Activated T-helper 17 cell treated with anti-CD3 and anti-CD28 coated beads, Interleukin-2, amount 50 U/mL, for 72 hours (primary cell): ENCODE data around the gene OR8D4. TPM values are rescaled to one million over a fixed set of nuclear protein-coding genes. Genes with fewer than 3 reads are reported as not detected.

ENCODE experiments used
- ATAC-seq: fragments of 150-1000 bp; cut with Tn5 transposase; replicated peaks from 2 replicates; pipeline ENCODE4 v1.10.0; 2021; ENCODE audit warnings: mild to moderate bottlenecking, moderate library complexity
- H3K27ac Mint-ChIP-seq: one replicate; pipeline ENCODE4 v1.8.0; 2022; ENCODE audit warnings: mixed read lengths
- H3K27me3 Mint-ChIP-seq: one replicate; pipeline ENCODE4 v1.8.0; 2022; ENCODE audit warnings: mixed read lengths
- H3K36me3 Mint-ChIP-seq: one replicate; pipeline ENCODE4 v1.8.0; 2022; ENCODE audit warnings: low read depth, mild to moderate bottlenecking, mixed read lengths
- H3K4me1 Mint-ChIP-seq: one replicate; pipeline ENCODE4 v1.8.0; 2022; ENCODE audit warnings: mixed read lengths
- H3K4me3 Mint-ChIP-seq: one replicate; pipeline ENCODE4 v1.8.0; 2022; ENCODE audit warnings: mild to moderate bottlenecking, mixed read lengths
- H3K9me3 Mint-ChIP-seq: one replicate; pipeline ENCODE4 v1.8.0; 2022; ENCODE audit warnings: mixed read lengths
- total RNA-seq, 2 donors: library from RNA; stranded (reverse); gene quantifications; one replicate each; pipeline ENCODE4 v1.2.3, GENCODE V29; 2022

OR8D4 gene
- total RNA-seq, 2 donors from 2014 or later, result not detected

DNA sequence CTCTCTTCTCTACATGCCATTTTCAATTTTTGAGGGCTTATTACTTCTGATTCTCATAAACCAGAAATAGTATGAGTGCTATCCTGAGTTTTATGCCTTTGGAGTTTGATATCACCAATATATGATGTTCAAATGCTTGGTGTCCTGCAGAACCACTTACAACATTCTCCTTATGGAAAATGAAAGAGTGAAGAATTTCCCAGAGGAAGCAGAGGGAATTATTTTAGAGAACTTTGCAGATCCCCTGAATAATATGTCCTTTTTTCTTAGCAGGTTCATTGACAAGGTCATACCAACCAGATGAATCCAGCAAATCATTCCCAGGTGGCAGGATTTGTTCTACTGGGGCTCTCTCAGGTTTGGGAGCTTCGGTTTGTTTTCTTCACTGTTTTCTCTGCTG, 37.4 kb downstream of the OR8D4 start, which contains the start of gene OR4D5:
Gene OR4D5, plus strand, starts transcription at position 301 of the 400 bp plus-strand sequence. Its CDS starts 0 bp downstream, at position 301.
- Mint-ChIP-seq H3K4me1 (no peaks in the 10 kb centered on the region), H3K4me3 (no peak within 1 kb of the TSS), H3K27ac (no peak within 1 kb of the TSS), H3K9me3 (no peaks in the 10 kb centered on the region), H3K36me3 (no peaks in the 10 kb centered on the region), H3K27me3 (peaks cover 4% of the 10 kb centered on the region)
- no peak for ATAC-seq

DNA sequence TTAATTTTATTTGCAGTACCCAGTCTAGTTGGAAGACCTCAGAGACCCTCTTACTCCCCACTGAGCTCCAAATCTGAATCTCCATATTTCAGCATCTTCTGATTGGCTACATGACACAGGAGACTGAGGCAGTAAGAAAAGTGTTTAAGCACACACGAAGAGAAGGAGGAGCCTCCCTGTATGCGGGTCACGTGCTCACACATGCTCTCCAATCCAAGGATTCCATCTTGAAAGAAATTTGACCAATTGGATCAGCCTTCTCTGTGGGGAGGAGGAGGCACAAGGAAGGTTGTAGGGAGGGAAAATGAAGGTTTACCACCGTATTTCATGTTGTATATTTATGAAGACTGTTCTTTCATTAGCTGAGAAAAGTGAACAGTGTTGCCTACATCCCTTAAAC, 40.4 kb downstream of the OR8D4 start:
- Mint-ChIP-seq H3K9me3 (no peaks in the 10 kb centered on the region), H3K4me3 (no peak overlapping the region), H3K36me3 (no peaks in the 10 kb centered on the region), H3K27ac (no peak overlapping the region), H3K27me3 (peaks cover 8% of the 10 kb centered on the region), H3K4me1 (no peaks in the 10 kb centered on the region)
- no peak for ATAC-seq

DNA sequence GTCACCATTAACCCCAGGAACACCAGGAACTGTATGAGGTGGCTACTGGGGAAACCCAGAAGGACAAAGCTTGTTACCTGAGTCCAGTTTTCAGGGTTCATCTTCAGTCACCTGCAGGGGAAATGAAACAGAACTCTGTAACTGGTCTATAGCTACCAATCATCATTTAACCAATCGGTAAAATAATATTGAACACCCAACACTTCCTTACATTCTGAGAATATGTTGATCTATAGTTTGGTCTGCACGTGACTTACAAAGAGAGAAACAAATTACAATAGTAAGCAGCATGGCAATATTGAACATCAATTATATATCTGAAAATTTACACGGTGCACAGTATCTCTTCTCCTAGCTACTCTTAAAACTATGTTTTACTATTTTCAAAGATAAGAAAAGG, 41.8 kb downstream of the OR8D4 start, which contains the start of gene OR6T1:
Gene OR6T1, minus strand, starts transcription at position 101 of the 400 bp plus-strand sequence. Its CDS starts 0 bp downstream, at position 101.
- ATAC-seq, result no peak
- Mint-ChIP-seq H3K9me3 (no peaks in the 10 kb centered on the region), H3K36me3 (no peaks in the 10 kb centered on the region), H3K27ac (no peak within 1 kb of the TSS), H3K4me3 (no peak within 1 kb of the TSS), H3K4me1 (no peaks in the 10 kb centered on the region), H3K27me3 (peaks cover 10% of the 10 kb centered on the region)

DNA sequence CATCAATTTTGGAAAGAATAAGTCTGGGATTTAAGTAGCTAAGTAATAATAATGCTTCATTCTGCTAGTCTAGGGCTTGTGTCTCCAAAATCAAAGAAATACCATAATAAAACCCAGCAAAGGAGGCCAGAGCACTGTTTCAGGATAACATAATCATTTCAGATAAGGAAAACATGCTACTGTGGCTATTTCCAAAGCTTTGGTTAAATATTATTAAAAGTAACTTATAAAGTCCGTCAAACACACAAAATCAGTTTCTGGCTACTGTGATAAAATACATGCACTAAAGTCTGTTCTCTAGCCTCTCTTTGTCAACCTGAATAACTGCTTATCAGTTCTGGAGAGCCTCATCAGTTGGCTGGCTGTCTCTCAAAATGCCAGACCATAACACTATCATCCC, 43.2 kb downstream of the OR8D4 start:
- ATAC-seq, result no peak
- H3K9me3 Mint-ChIP-seq, result no peaks in the 10 kb centered on the region
- H3K27me3 Mint-ChIP-seq, result peaks cover 6% of the 10 kb centered on the region
- H3K4me1 Mint-ChIP-seq, result no peaks in the 10 kb centered on the region
- H3K36me3 Mint-ChIP-seq, result no peaks in the 10 kb centered on the region
- H3K27ac Mint-ChIP-seq, result no peak overlapping the region
- H3K4me3 Mint-ChIP-seq, result no peak overlapping the region

DNA sequence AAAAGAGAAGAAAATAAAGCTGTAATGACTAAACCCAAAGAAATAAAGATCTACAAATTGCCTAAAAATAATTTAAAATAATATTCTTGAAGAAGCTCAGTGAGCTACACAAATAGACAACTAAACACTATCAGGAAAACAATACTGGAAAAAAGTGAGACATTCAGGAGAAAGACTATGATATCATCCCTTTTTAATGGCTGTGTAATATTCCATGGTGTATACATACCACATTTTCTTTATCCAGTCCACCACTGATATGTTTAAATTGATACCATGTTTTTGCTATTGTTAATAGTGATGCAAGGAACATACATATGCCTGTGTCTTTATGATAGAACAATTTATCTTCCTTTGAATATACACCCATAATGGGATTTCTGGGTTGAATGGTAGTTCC, 54.8 kb downstream of the OR8D4 start:
- Mint-ChIP-seq H3K27me3 (peaks cover 5% of the 10 kb centered on the region), H3K4me3 (no peak overlapping the region), H3K36me3 (no peaks in the 10 kb centered on the region)

More for the DNA sequence above, 54.8 kb downstream of the OR8D4 start:
- ATAC-seq, result no peak
- Mint-ChIP-seq H3K27ac (no peak overlapping the region), H3K4me1 (no peaks in the 10 kb centered on the region), H3K9me3 (no peaks in the 10 kb centered on the region)

Other genes starting within 250 kb of the OR8D4 start
- under 1 TPM; 0.13 to 0.35 TPM for gene SCN3B, start 247.5 kb upstream of the OR8D4 start, total RNA-seq
- 10 to 100 TPM in 1 of 2 donors, 1 to 10 TPM in 1; 6.0 to 18.3 TPM for gene ZNF202, start 160.5 kb upstream of the OR8D4 start, total RNA-seq
- gene OR6X1, start 147.6 kb upstream of the OR8D4 start, total RNA-seq, result not detected
- not detected for gene OR6M1, start 95.8 kb upstream of the OR8D4 start, total RNA-seq
- gene TMEM225, start 16.5 kb upstream of the OR8D4 start, total RNA-seq, result not detected
- gene OR4D5, start 37.5 kb downstream of the OR8D4 start, total RNA-seq, result not detected
- gene OR6T1, start 41.7 kb downstream of the OR8D4 start, total RNA-seq, result not detected
- not detected for gene OR10S1, start 75.6 kb downstream of the OR8D4 start, total RNA-seq
- not detected for gene OR10G6, start 93.0 kb downstream of the OR8D4 start, total RNA-seq
- not detected for gene OR10G4, start 110.8 kb downstream of the OR8D4 start, total RNA-seq
- gene OR10G9, start 120.8 kb downstream of the OR8D4 start, total RNA-seq, result not detected
- gene OR10G8, start 124.6 kb downstream of the OR8D4 start, total RNA-seq, result not detected
- gene OR10G7, start 139.2 kb downstream of the OR8D4 start, total RNA-seq, result not detected
- 1 to 10 TPM; 5.3 to 6.3 TPM for gene VWA5A, start 213.3 kb downstream of the OR8D4 start, total RNA-seq